Raji (cell line): Measurements from ENCODE around the gene FMOD.

Source experiments
- POLR2A ChIP-seq: IDR thresholded peaks from 2 replicates; pipeline ENCODE4 v1.6.1; 2011; ENCODE audit warnings: low read depth, low read length, control low read depth; ENCODE audit not compliant: insufficient read depth

Gene FMOD

GRCh38 chr1:203306965-203307541, 43.9 kb downstream of the FMOD start:
- TF ChIP-seq POLR2A = peak; percentile 44; the same call in 1 of the 2 replicates

- peak; percentile 62 for TF ChIP-seq POLR2A
Measured at GRCh38 chr1:203306089-203306964, 44.6 kb downstream of the FMOD start.

- no peak for TF ChIP-seq POLR2A
Measured at GRCh38 chr1:203305809-203306088, 45.2 kb downstream of the FMOD start.

- peak; percentile 99 for TF ChIP-seq POLR2A
Measured at GRCh38 chr1:203304919-203305808, 45.8 kb downstream of the FMOD start, which contains the start of gene BTG2. Gene BTG2, plus strand, starts transcription at chr1:203305519. Its CDS starts 88 bp downstream, at chr1:203305607.

- TF ChIP-seq POLR2A = peak; percentile 20; the same call in 1 of the 2 replicates
Measured at GRCh38 chr1:203304391-203304918, 46.5 kb downstream of the FMOD start.

- TF ChIP-seq POLR2A = no peak
Measured at GRCh38 chr1:203302894-203303293, 48.0 kb downstream of the FMOD start.

- no peak for TF ChIP-seq POLR2A
Measured at GRCh38 chr1:203302456-203302855, 48.5 kb downstream of the FMOD start.

- no peak for TF ChIP-seq POLR2A
Measured at GRCh38 chr1:203301331-203301668, 49.6 kb downstream of the FMOD start.

GRCh38 chr1:203300441-203301330, 50.2 kb downstream of the FMOD start:
- peak; percentile 38 for TF ChIP-seq POLR2A

- peak; percentile 80 for TF ChIP-seq POLR2A
Measured at GRCh38 chr1:203299169-203299568, 51.8 kb downstream of the FMOD start.

- TF ChIP-seq POLR2A = no peak
Measured at GRCh38 chr1:203296460-203297073, 54.4 kb downstream of the FMOD start.

GRCh38 chr1:203295796-203296195, 55.1 kb downstream of the FMOD start:
- no peak; the same call in 1 of the 2 replicates for TF ChIP-seq POLR2A

- TF ChIP-seq POLR2A = no peak
Measured at GRCh38 chr1:203291201-203292096, 59.5 kb downstream of the FMOD start.
